ENCODE data around the gene PMM1. TPM values are rescaled to one million over a fixed set of nuclear protein-coding genes. Genes with fewer than 3 reads are reported as not detected.

Gene PMM1
- polyA plus RNA-seq, 2 of the 4 experiments (the other 2 are of a cell fraction): 23.5 to 28.7 TPM

GRCh38 chr22:41621099-41621910, 31.7 kb upstream of the PMM1 start, which contains the start of gene XRCC6:
XRCC6 (plus strand) TSS chr22:41621295; CDS start chr22:41622005, 710 bp downstream.
- CTCF ChIA-PET: interaction anchor here (0.7 to 1.5 kb wide), 7 partner anchors 23 to 220 kb away, joined by 3 to 5 read pairs (median 3); no protein-coding TSS in a partner anchor
- peak within 1 kb of the TSS; percentile 96 to 99 for H3K27ac ChIP-seq
- FAIRE-seq: no peak
- ATAC-seq: peak; percentile 90
- peak within 1 kb of the TSS; percentile 97 for H3K4me2 ChIP-seq
- 3% methylated on average over 7 of the region's 70 CpGs for WGBS (ENCODE audit: missing lambda C conversion rate)
- H3K9me3 ChIP-seq: no peaks in the 10 kb centered on the region
- TF ChIP-seq, protein P1, sequence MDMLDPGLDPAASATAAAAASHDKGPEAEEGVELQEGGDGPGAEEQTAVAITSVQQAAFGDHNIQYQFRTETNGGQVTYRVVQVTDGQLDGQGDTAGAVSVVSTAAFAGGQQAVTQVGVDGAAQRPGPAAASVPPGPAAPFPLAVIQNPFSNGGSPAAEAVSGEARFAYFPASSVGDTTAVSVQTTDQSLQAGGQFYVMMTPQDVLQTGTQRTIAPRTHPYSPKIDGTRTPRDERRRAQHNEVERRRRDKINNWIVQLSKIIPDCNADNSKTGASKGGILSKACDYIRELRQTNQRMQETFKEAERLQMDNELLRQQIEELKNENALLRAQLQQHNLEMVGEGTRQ (IDR thresholded peaks at IDR 0.05): 0 out of 2 replicates have a peak, but pooled peaks have one; percentile 27
- TF ChIP-seq, protein P2, sequence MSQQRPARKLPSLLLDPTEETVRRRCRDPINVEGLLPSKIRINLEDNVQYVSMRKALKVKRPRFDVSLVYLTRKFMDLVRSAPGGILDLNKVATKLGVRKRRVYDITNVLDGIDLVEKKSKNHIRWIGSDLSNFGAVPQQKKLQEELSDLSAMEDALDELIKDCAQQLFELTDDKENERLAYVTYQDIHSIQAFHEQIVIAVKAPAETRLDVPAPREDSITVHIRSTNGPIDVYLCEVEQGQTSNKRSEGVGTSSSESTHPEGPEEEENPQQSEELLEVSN (IDR thresholded peaks at IDR 0.05; ENCODE audit: borderline replicate concordance, low read depth): peak; percentile 80; the same call in 1 of the 2 replicates
- TF ChIP-seq TFCP2L1 (CRISPR knock-in tag; IDR thresholded peaks at IDR 0.05) (0 out of 2 replicates have a peak, but pooled peaks have one; percentile 66), JUN (IDR thresholded peaks at IDR 0.05) (peak in 1 of 2 experiments; percentile 59; a peak in 1 of 5 replicates), NFE2L2 (conservative IDR thresholded peaks at IDR 0.05; ENCODE audit: low read length) (no peak), FOSB (CRISPR knock-in tag; IDR thresholded peaks at IDR 0.05) (0 out of 2 replicates have a peak, but pooled peaks have one; percentile 37), RNF2 (IDR thresholded peaks at IDR 0.05; ENCODE audit: borderline replicate concordance, low read depth) (no peak), PHF8 (IDR thresholded peaks at IDR 0.05; ENCODE audit: borderline replicate concordance, low read depth) (peak; percentile 51; the same call in 1 of the 2 replicates), POLR2A (IDR thresholded peaks at IDR 0.05; ENCODE audit: low read length) (peak; percentile 62)
- TF ChIP-seq, protein P3, sequence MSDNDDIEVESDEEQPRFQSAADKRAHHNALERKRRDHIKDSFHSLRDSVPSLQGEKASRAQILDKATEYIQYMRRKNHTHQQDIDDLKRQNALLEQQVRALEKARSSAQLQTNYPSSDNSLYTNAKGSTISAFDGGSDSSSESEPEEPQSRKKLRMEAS (IDR thresholded peaks at IDR 0.05): peak; percentile 83; the same call in 1 of the 2 replicates
- peaks cover 27% of the 10 kb centered on the region for H3K4me1 ChIP-seq
- POLR2A ChIA-PET: interaction anchor here (0.6 to 1.0 kb wide), 3 partner anchors 27 to 408 kb away, joined by 3 to 8 read pairs (median 3); no protein-coding TSS in a partner anchor
- H3K4me3 ChIP-seq: peak within 1 kb of the TSS; percentile 93
- DNase-seq (ENCODE audit: low read depth in 1 of 2, low spot score in 1 of 2): peak; percentile 97 to 99

DNA sequence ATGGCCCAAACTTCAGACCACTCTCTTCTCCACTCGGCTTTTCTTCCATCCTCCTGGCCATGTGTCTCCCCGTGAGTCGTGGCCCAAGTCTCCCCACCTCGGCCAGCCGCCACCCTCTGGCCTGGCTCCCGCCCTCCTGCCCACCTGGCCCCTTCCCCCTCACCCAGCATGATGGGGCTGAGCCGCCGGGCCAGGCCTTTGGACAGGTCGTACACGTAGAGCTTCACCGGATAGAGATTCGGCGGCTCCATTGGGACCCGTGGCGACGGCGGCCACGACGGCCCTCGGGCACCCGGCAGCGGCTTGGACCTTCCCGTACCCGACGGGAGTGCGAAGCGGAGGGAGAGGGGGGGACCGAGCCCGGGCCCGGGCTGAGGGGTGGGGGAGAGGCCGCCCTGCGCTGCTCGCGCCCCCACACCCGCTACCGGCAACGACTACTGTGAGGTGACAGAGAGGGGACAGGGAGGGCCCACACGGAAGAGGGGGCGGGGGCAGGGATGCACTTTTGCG, 31.0 kb upstream of the PMM1 start, which contains the start of gene DESI1:
Gene DESI1, minus strand, starts transcription at position 455 of the 510 bp plus-strand sequence. Its CDS starts 204 bp downstream, at position 251.
- FAIRE-seq (no peak), DNase-seq (ENCODE audit: low read depth in 1 of 2, low spot score in 1 of 2) (peak in 1 of 2 experiments; percentile 47), ATAC-seq (peak; percentile 73 to 87)
- Histone ChIP-seq H3K4me2 (peak within 1 kb of the TSS; percentile 97), H3K27ac (peak within 1 kb of the TSS; percentile 96 to 99), H3K9me3 (no peaks in the 10 kb centered on the region), H3K4me3 (peak within 1 kb of the TSS; percentile 93), H3K4me1 (peaks cover 27% of the 10 kb centered on the region)
- WGBS (ENCODE audit: missing lambda C conversion rate): 0% methylated on average over 4 of the region's 40 CpGs
- ChIA-PET POLR2A (interaction anchor here (1.0 kb wide), 2 partner anchors 27 to 48 kb away, joined by 3 read pairs; no protein-coding TSS in a partner anchor), CTCF (interaction anchor here (0.7 to 1.5 kb wide), 3 partner anchors 24 to 47 kb away, joined by 3 to 5 read pairs (median 4); no protein-coding TSS in a partner anchor)
- TF ChIP-seq ZFP36 (IDR thresholded peaks at IDR 0.05; ENCODE audit: borderline replicate concordance, partially characterized antibody) (no peak), KDM5A (IDR thresholded peaks at IDR 0.05) (no peak), POLR2A (IDR thresholded peaks at IDR 0.05; ENCODE audit: low read length) (peak; percentile 34; the same call in 1 of the 2 replicates), TP53 (CRISPR knock-in tag; IDR thresholded peaks at IDR 0.05) (0 out of 2 replicates have a peak, but pooled peaks have one; percentile 44), JUN (IDR thresholded peaks at IDR 0.05) (peak in 1 of 2 experiments; percentile 30; a peak in 2 of 5 replicates), MYC (IDR thresholded peaks at IDR 0.05; ENCODE audit: borderline replicate concordance, low read length) (0 out of 2 replicates have a peak, but pooled peaks have one; percentile 20), RNF2 (IDR thresholded peaks at IDR 0.05; ENCODE audit: borderline replicate concordance, low read depth) (no peak), PHF8 (IDR thresholded peaks at IDR 0.05; ENCODE audit: borderline replicate concordance, low read depth) (peak; percentile 25; the same call in 1 of the 2 replicates), MAZ (IDR thresholded peaks at IDR 0.05; ENCODE audit: borderline replicate concordance, low read depth, low read length) (no peak)
- TF ChIP-seq, protein P3 (IDR thresholded peaks at IDR 0.05): peak; percentile 54
